GM12874 (cell line): ENCODE data around the gene SLC4A3.

Source experiments
- CTCF ChIP-seq: IDR thresholded peaks from 2 replicates; pipeline ENCODE4 v1.5.1; 2011; ENCODE audit warnings: low read depth, mild to moderate bottlenecking, control low read depth, low read length, moderate library complexity; ENCODE audit not compliant: insufficient read depth

The SLC4A3 gene

GRCh38 chr2:219689676-219690628 lies 62.5 kb downstream of the SLC4A3 start:
- peak; percentile 63 for TF ChIP-seq CTCF

- TF ChIP-seq CTCF: no peak
Measured at GRCh38 chr2:219691571-219691970, 64.1 kb downstream of the SLC4A3 start.
